KMS-11 (cell line): ENCODE data around the gene AGAP1.

ENCODE experiments used
- H2AFZ ChIP-seq: fragments of 200-600 bp; sonication (generic); 2 replicates; pipeline ENCODE4 v1.6.1; 2016; ENCODE audit warnings: antibody characterized with exemption, mixed run types, low read depth
- H3K27ac ChIP-seq: fragments of 200-600 bp; sonication (generic); 2 replicates; pipeline ENCODE4 v1.6.1; 2016; ENCODE audit warnings: mild to moderate bottlenecking, mixed run types
- H3K27me3 ChIP-seq: fragments of 200-600 bp; sonication (generic); 2 replicates; pipeline ENCODE4 v1.6.1; 2017; ENCODE audit warnings: mild to moderate bottlenecking, low read depth, mixed run types, moderate library complexity; ENCODE audit not compliant: insufficient read depth
- H3K36me3 ChIP-seq: fragments of 200-600 bp; sonication (generic); 2 replicates; pipeline ENCODE4 v1.6.1; 2017; ENCODE audit warnings: mild to moderate bottlenecking, mixed run types; ENCODE audit not compliant: insufficient read depth
- H3K4me1 ChIP-seq: fragments of 200-600 bp; sonication (generic); 2 replicates; pipeline ENCODE4 v1.6.1; 2016; ENCODE audit warnings: mild to moderate bottlenecking, low read depth, mixed run types; ENCODE audit not compliant: poor library complexity, severe bottlenecking
- H3K4me2 ChIP-seq: fragments of 200-600 bp; sonication (generic); 2 replicates; pipeline ENCODE4 v1.7.0; 2016; ENCODE audit warnings: mild to moderate bottlenecking, mixed run types
- H3K4me3 ChIP-seq: fragments of 200-600 bp; sonication (generic); IDR thresholded peaks from 2 replicates; pipeline ENCODE4 v1.6.1; 2017; ENCODE audit warnings: low read depth, low read length, mixed read lengths; ENCODE audit not compliant: insufficient read depth
- H3K79me2 ChIP-seq: fragments of 200-600 bp; sonication (generic); 2 replicates; pipeline ENCODE4 v1.6.1; 2016; ENCODE audit warnings: low read depth, mixed run types; ENCODE audit not compliant: insufficient read depth
- H3K9ac ChIP-seq: fragments of 200-600 bp; sonication (generic); 2 replicates; pipeline ENCODE4 v1.6.1; 2016; ENCODE audit warnings: mild to moderate bottlenecking, mixed run types
- H4K20me1 ChIP-seq: fragments of 200-600 bp; sonication (generic); 2 replicates; pipeline ENCODE4 v1.6.1; 2016; ENCODE audit warnings: mild to moderate bottlenecking, mixed run types; ENCODE audit not compliant: insufficient read depth
- CTCF ChIP-seq: fragments of 200-600 bp; sonication (generic); conservative IDR thresholded peaks from 2 replicates; pipeline ENCODE4 v1.6.1; 2017; ENCODE audit warnings: low read depth, mild to moderate bottlenecking, antibody characterized with exemption, low read length, moderate library complexity, mixed read lengths

AGAP1 gene

GRCh38 chr2:235859651-235860050 lies 365.8 kb downstream of the AGAP1 start:
- no peaks in the 10 kb centered on the region for H3K4me1 ChIP-seq
- no peak overlapping the region for H3K9ac ChIP-seq
- no peak for TF ChIP-seq CTCF
- H3K79me2 ChIP-seq: no peaks in the 10 kb centered on the region
- no peak overlapping the region for H2AFZ ChIP-seq
- no peaks in the 10 kb centered on the region for H4K20me1 ChIP-seq
- no peak overlapping the region for H3K27ac ChIP-seq
- H3K27me3 ChIP-seq: no peaks in the 10 kb centered on the region
- no peak overlapping the region for H3K4me2 ChIP-seq
- H3K4me3 ChIP-seq: no peak overlapping the region
- no peaks in the 10 kb centered on the region for H3K36me3 ChIP-seq

- Histone ChIP-seq H3K27me3 (no peaks in the 10 kb centered on the region), H4K20me1 (no peaks in the 10 kb centered on the region), H3K79me2 (no peaks in the 10 kb centered on the region), H3K4me2 (no peak overlapping the region), H3K27ac (no peak overlapping the region), H3K4me3 (no peak overlapping the region), H3K36me3 (no peaks in the 10 kb centered on the region), H3K4me1 (no peaks in the 10 kb centered on the region), H3K9ac (no peak overlapping the region), H2AFZ (no peak overlapping the region)
- TF ChIP-seq CTCF: no peak
Observed at GRCh38 chr2:235860111-235860510, 366.3 kb downstream of the AGAP1 start.

GRCh38 chr2:235860871-235861270 lies 367.0 kb downstream of the AGAP1 start:
- Histone ChIP-seq H3K27me3 (no peaks in the 10 kb centered on the region), H4K20me1 (no peaks in the 10 kb centered on the region), H3K4me2 (no peak overlapping the region), H3K9ac (no peak overlapping the region), H3K4me1 (no peaks in the 10 kb centered on the region), H3K4me3 (no peak overlapping the region), H2AFZ (no peak overlapping the region), H3K27ac (no peak overlapping the region), H3K79me2 (no peaks in the 10 kb centered on the region), H3K36me3 (no peaks in the 10 kb centered on the region)
- TF ChIP-seq CTCF: no peak

GRCh38 chr2:235861383-235861782 lies 367.5 kb downstream of the AGAP1 start:
- TF ChIP-seq CTCF: no peak
- H2AFZ ChIP-seq: no peak overlapping the region

More at GRCh38 chr2:235861383-235861782, 367.5 kb downstream of the AGAP1 start:
- no peaks in the 10 kb centered on the region for H3K36me3 ChIP-seq
- no peak overlapping the region for H3K4me2 ChIP-seq
- H3K4me3 ChIP-seq: no peak overlapping the region
- no peak overlapping the region for H3K9ac ChIP-seq
- no peaks in the 10 kb centered on the region for H4K20me1 ChIP-seq
- H3K79me2 ChIP-seq: no peaks in the 10 kb centered on the region
- H3K27me3 ChIP-seq: no peaks in the 10 kb centered on the region
- H3K27ac ChIP-seq: no peak overlapping the region
- no peaks in the 10 kb centered on the region for H3K4me1 ChIP-seq
